ELF-1 (cell line): ENCODE measurements around the gene PITRM1.
"Not testable (repeated sequence)": the region's sequence is repeated elsewhere in the genome, so short reads cannot be mapped to it uniquely, and the experiment has no call there.

Experiments
- DNase-seq: peaks from one replicate; pipeline ENCODE4 v3.0.0-alpha.2; 2016; ENCODE audit warnings: low read depth, low spot score

Gene PITRM1

DNA sequence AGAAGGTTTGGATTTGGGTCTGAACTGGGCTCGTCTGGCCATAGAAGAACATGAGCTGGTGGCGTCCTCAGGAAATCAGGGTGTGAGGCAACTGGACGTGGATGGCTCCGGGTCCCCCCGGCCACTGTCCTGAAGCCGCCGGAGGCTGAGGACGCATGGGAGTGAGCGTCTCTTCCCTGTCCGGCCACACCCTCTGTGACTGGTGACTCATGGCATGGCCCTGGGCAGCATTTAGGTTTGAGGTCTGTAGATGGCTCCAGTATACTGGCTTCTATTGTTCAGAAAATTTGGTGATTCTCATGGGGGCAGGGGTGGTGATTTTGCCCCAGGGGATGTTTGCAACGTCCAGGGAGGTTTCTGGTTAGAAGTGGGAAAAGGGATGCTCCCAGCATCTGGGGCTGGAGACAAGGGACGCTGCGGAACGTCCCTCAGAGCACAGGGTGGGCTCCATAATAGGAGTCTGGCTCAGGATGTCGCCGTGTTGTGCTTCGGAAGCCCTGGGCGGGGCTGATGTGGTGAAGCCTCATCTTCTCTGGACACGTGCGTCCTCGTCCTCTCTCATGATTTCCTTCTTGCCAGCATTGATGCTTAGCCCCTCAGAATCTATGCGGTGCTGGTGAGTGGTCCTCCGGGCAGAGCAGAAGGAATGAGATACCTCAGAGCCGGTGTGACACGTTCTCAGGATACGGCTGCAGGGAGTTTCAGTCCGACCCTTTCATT, 49.9 kb downstream of the PITRM1 start:
- DNase-seq = no peak

DNA sequence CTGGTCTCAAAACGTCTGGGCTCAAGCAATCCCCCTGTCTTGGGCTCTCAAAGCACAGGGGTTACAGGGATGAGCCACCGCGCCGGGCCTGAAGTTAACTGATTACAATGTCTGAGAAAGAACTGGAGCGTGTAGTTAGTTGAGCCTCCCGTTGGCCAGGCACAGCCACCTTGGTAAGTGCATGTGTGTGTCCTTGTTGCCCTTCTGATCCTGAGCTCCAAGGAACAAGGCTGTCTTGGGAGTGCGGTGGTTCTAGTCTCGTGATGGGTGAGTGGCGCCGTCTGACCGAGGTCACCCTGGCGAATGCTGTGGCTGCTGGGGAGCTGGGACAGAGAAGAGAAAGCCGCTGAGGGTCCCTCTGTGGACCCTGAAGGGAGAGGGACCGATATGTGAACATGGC, 50.5 kb downstream of the PITRM1 start:
- no peak for DNase-seq

- DNase-seq = no peak
These were observed 52.7 kb downstream of the PITRM1 start for GRCh38 chr10:3119796-3120459.

DNA sequence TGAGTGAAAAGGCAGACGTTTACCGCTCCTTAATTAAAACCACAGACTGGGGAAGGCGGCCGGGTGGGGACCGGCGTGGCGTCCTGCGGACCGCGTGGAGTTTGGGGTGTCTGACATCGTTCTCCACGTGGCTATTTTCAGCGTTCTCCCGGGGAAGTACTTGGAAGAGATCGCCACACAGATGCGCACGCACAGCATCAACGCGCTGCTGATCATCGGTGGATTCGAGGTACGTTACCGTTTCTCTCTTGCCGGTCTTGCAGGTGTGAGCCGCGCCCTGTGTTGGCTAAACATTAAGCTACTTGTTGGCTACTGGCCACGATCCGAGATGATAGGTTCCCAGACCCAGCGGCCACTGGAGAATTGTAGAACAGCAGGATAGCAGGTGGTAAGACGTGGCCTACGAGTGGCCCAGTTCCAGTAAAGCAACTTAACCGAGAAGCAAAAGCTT, 53.9 kb downstream of the PITRM1 start:
- DNase-seq = no peak

GRCh38 chr10:3117486-3117885, 55.1 kb downstream of the PITRM1 start:
- DNase-seq = no peak

- no peak for DNase-seq
These were observed 56.0 kb downstream of the PITRM1 start for GRCh38 chr10:3116508-3117100.

DNA sequence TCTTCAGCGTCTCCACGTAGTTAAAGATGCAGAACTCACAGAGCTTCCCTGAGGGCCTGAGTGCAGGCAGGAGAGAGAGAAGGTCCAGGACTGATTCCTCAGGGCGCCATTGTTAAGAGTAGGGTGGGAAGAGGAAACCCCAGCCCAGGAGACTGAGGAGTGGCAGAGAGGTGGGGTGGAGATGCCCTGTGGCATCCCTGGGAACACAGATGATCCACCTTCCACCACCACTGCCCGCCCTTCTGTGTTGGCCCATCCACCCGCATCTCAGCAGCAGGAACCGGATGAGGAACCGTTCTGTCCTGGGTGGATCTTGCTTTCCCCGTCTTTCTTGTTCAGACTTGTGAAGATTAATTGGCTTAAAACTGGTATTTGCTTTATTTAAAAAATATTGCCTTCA, 56.9 kb downstream of the PITRM1 start:
- no peak for DNase-seq

GRCh38 chr10:3113343-3113720, 59.2 kb downstream of the PITRM1 start:
- no peak for DNase-seq

DNA sequence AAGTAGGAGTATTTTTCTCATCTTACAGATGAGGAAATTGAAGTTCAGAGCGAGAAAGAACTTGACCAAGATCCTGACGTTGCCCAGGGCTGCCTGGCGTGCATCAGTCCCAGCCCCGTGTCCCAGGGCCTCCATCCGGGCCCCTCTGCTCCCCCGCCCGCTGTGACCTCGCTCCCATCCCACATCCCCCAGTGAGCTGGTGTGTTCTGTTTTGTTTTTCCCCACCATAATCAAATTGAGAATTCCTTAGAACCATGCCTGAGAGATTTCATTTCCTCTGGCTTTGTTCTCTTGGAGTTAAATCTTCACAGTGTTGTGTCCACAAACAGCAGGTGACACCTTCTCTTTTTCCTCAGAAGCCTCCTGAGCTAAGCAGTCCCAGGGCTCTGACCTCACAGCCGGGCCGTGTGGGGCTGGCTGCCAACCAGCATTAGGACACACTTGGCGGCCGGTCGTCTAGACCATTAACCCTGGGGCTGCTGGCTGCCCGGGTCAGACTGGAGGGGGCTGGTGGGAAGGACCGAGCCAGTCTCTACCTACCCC, 60.9 kb downstream of the PITRM1 start:
- DNase-seq = no peak

DNA sequence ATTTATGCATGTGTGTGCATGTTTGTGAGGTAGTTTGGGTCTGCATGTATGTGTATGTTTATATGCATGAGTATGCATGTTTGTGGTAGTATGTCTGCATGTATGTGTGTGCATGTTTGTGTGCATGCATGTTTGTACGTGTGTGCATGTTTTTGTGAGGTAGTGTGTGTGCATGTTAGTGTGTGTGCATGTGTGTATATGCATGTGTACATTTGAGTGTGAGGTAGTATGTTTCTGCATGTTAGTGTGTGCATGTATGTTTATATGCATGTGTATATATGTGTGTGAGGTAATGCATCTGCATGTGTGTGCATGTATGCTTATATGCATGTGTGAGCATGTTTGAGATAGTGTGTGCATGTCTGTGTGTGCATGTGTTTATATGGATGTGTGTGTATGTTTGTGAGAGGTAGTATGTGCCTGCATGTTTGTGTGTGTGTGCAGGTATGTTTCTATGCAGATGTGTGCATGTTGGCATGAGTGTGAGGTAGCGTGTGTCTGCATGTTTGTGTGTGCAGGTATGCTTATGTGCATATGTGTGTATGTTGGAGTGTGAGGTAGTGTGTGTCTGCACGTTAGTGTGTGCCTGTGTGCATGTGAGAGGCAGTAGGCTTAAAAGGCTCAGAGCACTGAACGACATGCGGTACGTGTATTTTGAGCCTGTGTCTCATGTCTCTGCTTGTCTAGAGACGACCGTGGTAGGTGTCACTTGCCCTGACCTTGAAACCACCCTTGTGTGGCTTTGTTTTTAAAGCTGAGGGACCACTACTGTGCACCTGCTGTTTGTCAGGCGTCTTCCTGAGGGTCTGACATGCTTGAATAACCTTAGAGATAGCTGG, 61.6 kb downstream of the PITRM1 start:
- no peak for DNase-seq

DNA sequence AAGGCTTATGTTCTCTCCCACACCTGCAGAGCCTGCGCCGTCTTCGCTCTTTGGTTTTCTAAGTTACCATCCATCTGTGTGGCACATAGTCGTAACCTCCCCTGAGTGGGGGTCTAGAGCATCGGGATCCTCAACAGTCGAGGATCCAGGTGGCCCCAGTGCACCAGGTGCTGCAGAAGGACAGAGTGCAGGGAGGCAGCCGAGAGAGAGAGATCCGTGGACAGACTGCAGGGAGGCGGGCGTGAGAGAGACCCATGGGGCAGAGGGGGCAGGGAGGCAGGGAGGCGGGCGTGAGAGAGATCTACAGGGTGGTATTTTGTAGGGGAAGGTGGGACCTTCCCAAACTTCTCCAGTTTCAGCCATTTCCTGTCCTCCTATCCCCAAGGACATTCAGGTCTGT, 62.9 kb downstream of the PITRM1 start:
- DNase-seq = no peak

DNA sequence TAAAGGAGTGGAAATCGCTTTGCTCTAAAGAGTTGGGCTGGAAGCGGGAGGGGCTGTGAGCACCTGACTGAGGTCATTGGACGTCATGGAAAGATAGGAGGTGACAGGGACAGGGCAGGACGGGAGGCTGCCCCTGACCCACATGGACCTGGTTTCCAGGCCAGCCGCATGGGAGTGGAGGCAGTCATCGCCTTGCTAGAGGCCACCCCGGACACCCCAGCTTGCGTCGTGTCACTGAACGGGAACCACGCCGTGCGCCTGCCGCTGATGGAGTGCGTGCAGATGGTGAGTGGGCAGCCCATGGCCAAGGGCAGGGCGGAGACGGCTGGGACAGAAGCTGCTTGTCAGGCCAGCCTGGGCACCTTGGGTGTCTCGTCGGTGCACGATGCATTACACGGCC, 63.4 kb downstream of the PITRM1 start:
- DNase-seq = no peak

DNA sequence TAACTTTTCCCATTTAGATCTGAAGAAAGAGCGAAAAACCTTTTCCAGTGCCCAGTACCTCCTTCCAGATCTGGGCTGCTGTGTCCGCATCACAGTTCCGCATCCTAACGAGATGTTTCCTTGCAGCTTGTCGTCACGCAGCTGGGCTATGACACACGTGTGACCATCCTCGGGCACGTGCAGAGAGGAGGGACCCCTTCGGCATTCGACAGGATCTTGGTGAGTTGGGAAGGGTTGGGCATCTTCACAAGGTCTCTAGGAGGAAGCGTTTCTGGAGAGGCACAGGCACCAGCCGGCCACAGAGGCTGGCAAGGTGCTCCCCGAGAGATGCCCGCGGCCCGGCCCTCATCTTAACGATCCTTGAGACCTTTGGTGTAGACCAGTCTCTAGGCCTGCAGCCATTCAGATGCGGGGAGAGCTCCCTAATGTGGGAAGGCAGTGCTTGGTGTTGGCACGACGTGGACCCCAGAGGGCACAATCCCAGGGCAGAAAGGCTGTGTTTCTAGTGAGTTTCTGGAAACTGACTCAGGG, 63.9 kb downstream of the PITRM1 start:
- no peak for DNase-seq

GRCh38 chr10:3108033-3108432, 64.5 kb downstream of the PITRM1 start:
- no peak for DNase-seq

DNA sequence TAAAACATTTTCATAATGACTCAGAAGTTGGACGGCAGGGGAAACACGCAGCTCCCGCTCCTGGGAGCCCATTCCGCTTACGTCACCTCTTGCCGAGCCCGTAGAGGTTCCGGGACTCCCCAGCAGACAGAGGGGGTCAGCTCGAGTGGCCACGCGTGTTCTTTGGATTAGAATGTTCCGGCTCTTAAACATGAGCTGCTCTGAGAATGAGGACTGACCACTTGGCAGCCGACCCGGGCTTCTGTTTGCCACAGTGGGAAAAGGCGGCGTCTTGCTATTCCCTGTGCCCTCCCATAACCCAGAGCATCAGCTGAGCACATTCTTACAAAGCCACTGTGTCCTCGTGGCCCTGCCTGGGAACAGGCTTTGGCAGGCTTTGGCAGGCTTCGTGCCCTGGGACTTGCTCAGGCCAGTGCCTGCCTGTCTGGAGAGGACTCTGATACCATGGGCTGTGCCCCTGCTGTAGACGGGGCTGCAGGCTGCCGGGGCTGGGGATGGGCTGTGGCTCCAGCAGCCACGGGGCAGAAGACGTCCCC, 65.1 kb downstream of the PITRM1 start:
- no peak for DNase-seq

GRCh38 chr10:3106928-3107425, 65.6 kb downstream of the PITRM1 start:
- DNase-seq = no peak

- DNase-seq = not testable (repeated sequence)
These were observed 66.3 kb downstream of the PITRM1 start for GRCh38 chr10:3106328-3106727.

- DNase-seq = no peak
These were observed 66.7 kb downstream of the PITRM1 start for GRCh38 chr10:3105905-3106304.

GRCh38 chr10:3105166-3105565, 67.4 kb downstream of the PITRM1 start:
- DNase-seq = no peak

GRCh38 chr10:3104251-3104918, 68.2 kb downstream of the PITRM1 start:
- DNase-seq = no peak

DNA sequence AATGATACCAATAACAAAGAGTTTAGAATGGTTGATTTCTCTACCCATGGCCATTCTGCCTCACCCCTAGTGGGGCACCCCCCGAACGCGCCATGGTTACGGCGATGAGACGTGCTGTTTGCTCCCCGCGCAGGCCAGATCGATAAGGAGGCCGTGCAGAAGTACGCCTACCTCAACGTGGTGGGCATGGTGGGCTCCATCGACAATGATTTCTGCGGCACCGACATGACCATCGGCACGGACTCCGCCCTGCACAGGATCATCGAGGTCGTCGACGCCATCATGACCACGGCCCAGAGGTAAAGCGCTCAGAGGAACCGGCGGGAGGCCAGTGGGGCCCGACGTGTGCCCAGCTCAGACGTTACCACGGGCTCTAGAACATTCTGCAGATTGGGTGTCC, 68.9 kb downstream of the PITRM1 start:
- no peak for DNase-seq
